GM12865 (cell line): ENCODE data around the gene TPK1.

Source experiments
- DNase-seq: peaks from one replicate; pipeline ENCODE4 v3.0.0; 2010; ENCODE audit warnings: low read depth
- H3K4me3 ChIP-seq: 2 replicates; pipeline ENCODE4 v1.5.1; 2011; ENCODE audit warnings: mild to moderate bottlenecking, low read depth, low read length, control low read depth
- TF ChIP-seq, protein P1 (sequence below): IDR thresholded peaks from 2 replicates; pipeline ENCODE4 v1.5.1; 2011; ENCODE audit warnings: low read length, control low read depth, low read depth, inconsistent platforms; ENCODE audit not compliant: insufficient read depth; ENCODE audit errors: missing control alignments

Gene TPK1

DNA sequence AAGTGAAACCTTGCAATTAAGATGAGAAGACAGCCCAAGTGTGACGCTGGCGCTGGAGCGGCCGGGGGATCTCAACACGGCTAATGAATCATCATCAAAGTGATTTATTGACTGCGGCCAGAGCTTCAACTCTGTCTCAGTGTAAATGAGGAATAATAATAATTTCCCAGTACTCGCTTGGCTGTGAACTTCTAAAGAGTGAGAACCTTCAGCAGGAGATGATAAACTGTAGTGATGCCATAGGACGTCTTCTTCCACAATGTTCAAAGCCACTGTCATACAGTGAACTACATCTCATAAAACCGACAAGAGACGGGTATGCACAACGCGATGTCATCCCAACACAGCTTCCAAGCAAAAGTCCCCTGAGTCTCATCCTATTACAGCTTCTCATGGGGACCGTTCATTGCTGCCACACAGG is 308.8 kb downstream of the TPK1 start:
- TF ChIP-seq, protein P1, sequence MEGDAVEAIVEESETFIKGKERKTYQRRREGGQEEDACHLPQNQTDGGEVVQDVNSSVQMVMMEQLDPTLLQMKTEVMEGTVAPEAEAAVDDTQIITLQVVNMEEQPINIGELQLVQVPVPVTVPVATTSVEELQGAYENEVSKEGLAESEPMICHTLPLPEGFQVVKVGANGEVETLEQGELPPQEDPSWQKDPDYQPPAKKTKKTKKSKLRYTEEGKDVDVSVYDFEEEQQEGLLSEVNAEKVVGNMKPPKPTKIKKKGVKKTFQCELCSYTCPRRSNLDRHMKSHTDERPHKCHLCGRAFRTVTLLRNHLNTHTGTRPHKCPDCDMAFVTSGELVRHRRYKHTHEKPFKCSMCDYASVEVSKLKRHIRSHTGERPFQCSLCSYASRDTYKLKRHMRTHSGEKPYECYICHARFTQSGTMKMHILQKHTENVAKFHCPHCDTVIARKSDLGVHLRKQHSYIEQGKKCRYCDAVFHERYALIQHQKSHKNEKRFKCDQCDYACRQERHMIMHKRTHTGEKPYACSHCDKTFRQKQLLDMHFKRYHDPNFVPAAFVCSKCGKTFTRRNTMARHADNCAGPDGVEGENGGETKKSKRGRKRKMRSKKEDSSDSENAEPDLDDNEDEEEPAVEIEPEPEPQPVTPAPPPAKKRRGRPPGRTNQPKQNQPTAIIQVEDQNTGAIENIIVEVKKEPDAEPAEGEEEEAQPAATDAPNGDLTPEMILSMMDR, result no peak
- no peak overlapping the region for H3K4me3 ChIP-seq

DNA sequence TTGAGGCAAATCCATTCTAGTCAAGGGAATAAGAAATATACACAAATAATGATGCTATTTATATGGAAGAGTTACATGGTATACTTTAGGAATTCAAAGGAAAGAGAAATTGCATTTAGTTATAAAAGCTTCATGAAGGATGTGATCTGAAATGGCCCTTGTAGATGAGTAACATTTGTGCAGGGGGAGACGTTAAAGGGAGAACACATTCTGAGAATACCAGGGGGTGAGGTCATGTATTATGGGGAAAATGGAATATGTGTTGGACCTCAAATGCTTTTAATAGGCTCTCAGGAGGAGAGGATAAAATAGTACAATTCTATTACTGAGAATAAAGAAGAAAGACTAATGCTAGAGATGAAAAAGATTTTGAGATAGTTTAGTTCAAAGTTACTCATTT is 309.9 kb downstream of the TPK1 start:
- no peak overlapping the region for H3K4me3 ChIP-seq
- TF ChIP-seq, protein P1, result no peak
- no peak for DNase-seq

More for the DNA sequence above, 308.8 kb downstream of the TPK1 start:
- DNase-seq, result no peak

DNA sequence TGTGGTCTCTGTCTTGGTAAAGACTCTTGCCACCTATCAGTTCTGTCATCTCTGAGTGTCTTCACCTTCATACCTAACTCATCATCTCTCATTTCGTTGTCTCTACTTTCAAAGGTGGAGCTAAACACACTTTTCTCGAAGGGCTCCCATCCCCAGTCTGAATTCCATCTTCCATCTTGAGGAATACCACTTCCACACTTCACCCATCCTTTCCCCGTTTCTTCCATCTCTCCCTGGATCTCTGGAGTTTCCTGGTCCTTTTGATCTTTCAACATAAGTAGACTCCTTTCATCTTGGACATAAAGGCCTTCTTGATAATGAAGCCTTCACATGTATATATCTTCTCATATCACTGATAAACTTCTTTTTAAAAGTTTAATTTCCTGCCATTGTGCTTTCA is 311.6 kb downstream of the TPK1 start:
- no peak for DNase-seq
- TF ChIP-seq, protein P1, result no peak
- H3K4me3 ChIP-seq, result no peak overlapping the region

DNA sequence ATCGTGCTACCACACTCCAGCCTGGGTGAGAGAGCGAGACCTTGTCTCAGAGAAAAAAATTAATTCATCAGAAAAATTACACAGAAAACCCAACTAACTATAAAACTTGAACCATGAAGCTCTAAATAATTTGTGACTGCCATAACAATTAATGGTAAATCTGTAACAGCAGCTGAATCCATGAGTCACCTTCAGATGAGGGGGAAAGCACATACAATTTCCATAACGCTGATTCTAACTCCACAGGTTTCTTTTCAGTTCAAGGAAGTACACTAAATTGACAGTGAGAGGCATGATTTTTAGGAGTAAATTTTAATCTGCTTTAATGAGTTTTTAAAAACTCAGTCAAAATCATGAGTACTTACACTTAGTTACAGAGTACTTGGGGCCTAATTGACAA is 312.2 kb downstream of the TPK1 start:
- TF ChIP-seq, protein P1, result no peak
- DNase-seq, result no peak
- no peak overlapping the region for H3K4me3 ChIP-seq

DNA sequence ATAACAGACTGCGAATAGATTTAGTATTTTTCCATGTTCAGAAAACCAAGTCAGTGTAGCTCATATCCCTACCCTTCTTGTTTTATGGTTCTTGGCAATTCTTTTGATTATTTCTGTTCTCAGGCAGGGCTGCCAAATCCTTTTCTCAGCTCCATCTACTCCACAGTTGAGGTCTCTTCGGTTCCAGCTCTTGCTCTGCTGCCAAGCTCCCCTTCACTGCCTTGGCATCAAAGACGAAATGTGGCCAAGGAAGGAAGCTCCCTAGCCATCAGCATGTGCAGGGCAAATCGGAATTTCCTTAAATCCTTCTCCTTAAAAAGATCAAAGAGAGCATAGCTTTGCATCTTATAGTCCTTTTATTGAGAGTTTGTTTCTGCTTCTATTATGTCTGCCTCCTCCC is 315.9 kb downstream of the TPK1 start:
- no peak for DNase-seq
- H3K4me3 ChIP-seq, result no peak overlapping the region
- TF ChIP-seq, protein P1, result no peak

DNA sequence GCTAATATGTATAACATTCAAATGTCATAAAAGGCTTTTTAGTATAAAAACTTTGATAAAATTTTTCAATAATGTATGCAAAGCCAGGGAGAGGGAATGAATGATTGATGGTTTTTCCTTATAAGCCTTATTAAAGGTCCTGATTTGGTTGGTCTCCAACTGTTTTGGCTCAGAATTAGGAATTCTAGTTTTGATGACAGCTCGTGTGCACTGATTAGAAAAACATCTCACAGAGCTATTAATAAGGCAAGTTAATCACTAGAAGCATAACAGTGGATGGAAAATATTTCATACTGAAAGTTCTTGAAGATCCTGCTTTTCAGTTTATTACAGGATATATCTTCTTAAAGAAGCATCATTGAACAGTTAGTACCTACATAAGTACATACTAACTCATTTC is 317.5 kb downstream of the TPK1 start:
- no peak for DNase-seq
- TF ChIP-seq, protein P1, result no peak
- no peak overlapping the region for H3K4me3 ChIP-seq

DNA sequence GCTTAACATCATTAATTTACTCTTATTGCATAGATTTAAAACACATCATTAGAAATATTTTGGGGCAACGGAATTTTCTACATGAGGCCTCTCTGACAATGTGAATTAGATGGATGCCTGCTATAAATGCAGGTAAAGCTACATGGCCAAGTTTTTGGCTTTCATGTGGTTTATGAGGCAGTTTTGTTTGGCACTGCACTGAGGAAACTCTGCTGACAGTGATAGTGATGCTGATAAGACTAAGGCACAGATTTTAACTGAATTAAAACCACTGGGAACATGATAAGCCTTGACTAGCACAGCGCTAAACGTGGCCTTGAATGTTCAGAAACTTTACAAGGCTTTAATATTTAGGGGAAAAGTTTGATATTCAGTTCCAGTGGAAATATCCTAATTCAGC is 318.1 kb downstream of the TPK1 start:
- no peak overlapping the region for H3K4me3 ChIP-seq
- DNase-seq, result no peak
- TF ChIP-seq, protein P1, result no peak
